HG03139 (cell line): ENCODE measurements around the gene ZFP62.
"Not testable (repeated sequence)": the region's sequence is repeated elsewhere in the genome, so short reads cannot be mapped to it uniquely, and the experiment has no call there.

Source experiments
- ATAC-seq: cut with Tn5 transposase; IDR thresholded peaks from one replicate; pipeline ENCODE4 v1.9.1; 2021; ENCODE audit not compliant: unreplicated experiment

Gene ZFP62

GRCh38 chr5:180831139-180832093 is 29.7 kb downstream of the ZFP62 start:
- ATAC-seq, result peak; percentile 68

- peak; percentile 26 for ATAC-seq
Observed at GRCh38 chr5:180830253-180831138, 30.6 kb downstream of the ZFP62 start.

- no peak for ATAC-seq
Observed at GRCh38 chr5:180829726-180830125, 31.4 kb downstream of the ZFP62 start.

GRCh38 chr5:180828756-180829531 is 32.1 kb downstream of the ZFP62 start:
- not testable (repeated sequence) for ATAC-seq

GRCh38 chr5:180827374-180827773 is 33.7 kb downstream of the ZFP62 start:
- not testable (repeated sequence) for ATAC-seq

GRCh38 chr5:180825768-180826525 is 35.1 kb downstream of the ZFP62 start:
- ATAC-seq, result no peak

- no peak for ATAC-seq
Observed at GRCh38 chr5:180824630-180825476, 36.2 kb downstream of the ZFP62 start.

- no peak for ATAC-seq
Observed at GRCh38 chr5:180823940-180824629, 37.0 kb downstream of the ZFP62 start.

- no peak for ATAC-seq
Observed at GRCh38 chr5:180823346-180823745, 37.7 kb downstream of the ZFP62 start.

GRCh38 chr5:180821538-180821937 is 39.5 kb downstream of the ZFP62 start:
- ATAC-seq, result no peak

GRCh38 chr5:180820788-180821321 is 40.2 kb downstream of the ZFP62 start:
- ATAC-seq, result peak; percentile 62

GRCh38 chr5:180818677-180819341 is 42.3 kb downstream of the ZFP62 start:
- no peak for ATAC-seq

GRCh38 chr5:180817893-180818674 is 43.0 kb downstream of the ZFP62 start:
- no peak for ATAC-seq

GRCh38 chr5:180816608-180817534 is 44.2 kb downstream of the ZFP62 start:
- no peak for ATAC-seq

GRCh38 chr5:180815293-180815917 is 45.7 kb downstream of the ZFP62 start:
- no peak for ATAC-seq

- ATAC-seq, result no peak
Observed at GRCh38 chr5:180813420-180813819, 47.7 kb downstream of the ZFP62 start.
